ENCODE results near the gene OTX2.

The OTX2 gene

DNA sequence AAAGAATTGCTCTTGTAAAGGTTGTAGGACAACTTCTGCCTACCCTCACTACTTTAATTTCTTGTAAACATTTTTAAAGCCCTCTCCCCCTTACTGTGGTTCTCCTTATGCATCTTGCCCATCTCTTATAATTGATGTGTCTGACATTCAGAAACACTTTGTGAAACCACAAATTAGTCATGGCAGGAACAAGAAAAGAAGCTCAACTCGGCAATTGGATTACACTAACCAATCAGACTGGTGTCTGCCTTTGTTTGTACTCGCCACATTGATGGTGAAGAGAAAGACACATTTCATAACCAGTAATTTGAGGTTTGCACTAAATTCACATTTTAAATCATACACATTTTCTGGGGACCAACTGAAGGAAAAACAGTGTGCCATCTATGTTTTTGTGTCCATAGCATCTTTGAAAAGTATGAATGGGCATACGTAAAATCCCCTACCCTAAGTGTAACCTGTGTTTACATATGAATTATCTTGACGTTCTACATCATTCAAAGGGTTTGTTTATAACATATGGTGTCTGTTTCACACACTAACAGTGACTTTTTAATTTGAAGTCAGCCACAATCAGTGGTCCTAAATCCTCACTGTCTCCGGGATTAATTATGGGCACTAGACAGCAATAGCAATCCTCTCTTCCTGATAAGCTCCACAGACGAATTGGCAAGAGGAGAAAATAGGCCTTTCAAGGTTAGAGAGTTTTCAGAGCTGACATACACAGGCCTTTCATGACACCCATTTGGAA, 49.9 kb downstream of the OTX2 start:
- Histone ChIP-seq H3K9ac (ENCODE audit: low read length in 5 of 5) (no peak overlapping the region), H3K36me3 (ENCODE audit: control insufficient read depth in 5 of 5, insufficient read depth in 5 of 5, low read length in 5 of 5) (no peaks in the 10 kb centered on the region), H3K4me1 (ENCODE audit: control insufficient read depth in 5 of 5, insufficient read depth in 5 of 5, low read length in 5 of 5) (no peaks in the 10 kb centered on the region), H3K9me3 (ENCODE audit: control insufficient read depth in 5 of 5, low read length in 5 of 5) (no peaks in the 10 kb centered on the region), H3K27me3 (ENCODE audit: control insufficient read depth in 5 of 5, insufficient read depth in 4 of 5, low read length in 5 of 5) (no peaks in the 10 kb centered on the region), H3K27ac (ENCODE audit: low read depth, low read length) (no peak overlapping the region), H3K4me3 (ENCODE audit: low read depth in 1 of 5, low read length in 5 of 5) (no peak overlapping the region)

- no peak overlapping the region for H3K4me3 ChIP-seq (ENCODE audit: low read depth in 1 of 5, low read length in 5 of 5)
- no peaks in the 10 kb centered on the region for H3K4me1 ChIP-seq (ENCODE audit: control insufficient read depth in 5 of 5, insufficient read depth in 5 of 5, low read length in 5 of 5)
- H3K27me3 ChIP-seq (ENCODE audit: control insufficient read depth in 5 of 5, insufficient read depth in 4 of 5, low read length in 5 of 5) = no peaks in the 10 kb centered on the region
- H3K27ac ChIP-seq (ENCODE audit: low read depth, low read length) = no peak overlapping the region
- no peaks in the 10 kb centered on the region for H3K36me3 ChIP-seq (ENCODE audit: control insufficient read depth in 5 of 5, insufficient read depth in 5 of 5, low read length in 5 of 5)
- no peak overlapping the region for H3K9ac ChIP-seq (ENCODE audit: low read length in 5 of 5)
- no peaks in the 10 kb centered on the region for H3K9me3 ChIP-seq (ENCODE audit: control insufficient read depth in 5 of 5, low read length in 5 of 5)
Observed at GRCh38 chr14:56759633-56760032, 50.6 kb downstream of the OTX2 start.

DNA sequence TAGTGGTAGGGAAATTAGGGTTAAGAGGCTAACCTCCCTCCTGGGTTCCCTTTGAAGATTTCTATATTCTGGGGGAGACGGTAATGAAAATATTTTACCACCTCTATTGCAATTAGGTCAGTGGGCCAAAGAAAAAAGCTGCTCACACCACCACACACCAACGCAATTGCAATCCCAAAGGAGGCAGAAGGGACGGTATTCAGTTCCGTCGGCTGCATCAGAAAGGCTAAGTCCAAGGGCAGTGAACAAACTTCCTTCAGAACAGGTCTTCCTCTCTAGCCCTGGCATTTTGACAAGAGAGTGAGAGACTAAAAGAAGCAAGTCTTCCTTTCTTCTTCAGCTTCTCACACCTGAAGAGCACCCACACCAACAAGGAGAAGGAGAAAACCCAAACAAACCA, 51.2 kb downstream of the OTX2 start:
- Histone ChIP-seq H3K36me3 (ENCODE audit: control insufficient read depth in 5 of 5, insufficient read depth in 5 of 5, low read length in 5 of 5) (no peaks in the 10 kb centered on the region), H3K27me3 (ENCODE audit: control insufficient read depth in 5 of 5, insufficient read depth in 4 of 5, low read length in 5 of 5) (no peaks in the 10 kb centered on the region), H3K27ac (ENCODE audit: low read depth, low read length) (no peak overlapping the region), H3K4me1 (ENCODE audit: control insufficient read depth in 5 of 5, insufficient read depth in 5 of 5, low read length in 5 of 5) (no peaks in the 10 kb centered on the region), H3K9me3 (ENCODE audit: control insufficient read depth in 5 of 5, low read length in 5 of 5) (no peaks in the 10 kb centered on the region), H3K4me3 (ENCODE audit: low read depth in 1 of 5, low read length in 5 of 5) (no peak overlapping the region), H3K9ac (ENCODE audit: low read length in 5 of 5) (no peak overlapping the region)

DNA sequence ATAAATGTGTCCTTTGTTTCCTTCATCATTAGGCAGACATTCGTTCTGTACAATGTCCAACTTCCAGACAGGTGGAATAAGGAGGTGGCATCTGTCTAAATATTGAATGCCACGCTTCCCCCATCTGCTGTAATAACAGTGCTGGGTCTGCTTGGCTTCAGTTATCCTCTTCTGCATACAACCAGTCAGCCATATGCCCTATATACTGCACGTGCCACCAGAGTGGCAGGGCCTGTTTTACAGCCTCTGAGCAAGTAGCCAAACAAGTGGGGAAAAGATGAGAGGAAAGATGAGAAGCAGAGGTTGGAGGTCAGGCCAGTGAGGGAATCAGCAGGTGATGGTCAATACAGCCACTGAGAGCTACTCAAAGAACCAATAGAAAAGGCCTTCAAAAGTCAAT, 55.4 kb downstream of the OTX2 start:
- H3K4me3 ChIP-seq (ENCODE audit: low read depth in 1 of 5, low read length in 5 of 5) = no peak overlapping the region
- H3K4me1 ChIP-seq (ENCODE audit: control insufficient read depth in 5 of 5, insufficient read depth in 5 of 5, low read length in 5 of 5) = no peaks in the 10 kb centered on the region
- no peak overlapping the region for H3K27ac ChIP-seq (ENCODE audit: low read depth, low read length)
- no peaks in the 10 kb centered on the region for H3K27me3 ChIP-seq (ENCODE audit: control insufficient read depth in 5 of 5, insufficient read depth in 4 of 5, low read length in 5 of 5)
- no peaks in the 10 kb centered on the region for H3K9me3 ChIP-seq (ENCODE audit: control insufficient read depth in 5 of 5, low read length in 5 of 5)
- no peaks in the 10 kb centered on the region for H3K36me3 ChIP-seq (ENCODE audit: control insufficient read depth in 5 of 5, insufficient read depth in 5 of 5, low read length in 5 of 5)
- H3K9ac ChIP-seq (ENCODE audit: low read length in 5 of 5) = no peak overlapping the region

DNA sequence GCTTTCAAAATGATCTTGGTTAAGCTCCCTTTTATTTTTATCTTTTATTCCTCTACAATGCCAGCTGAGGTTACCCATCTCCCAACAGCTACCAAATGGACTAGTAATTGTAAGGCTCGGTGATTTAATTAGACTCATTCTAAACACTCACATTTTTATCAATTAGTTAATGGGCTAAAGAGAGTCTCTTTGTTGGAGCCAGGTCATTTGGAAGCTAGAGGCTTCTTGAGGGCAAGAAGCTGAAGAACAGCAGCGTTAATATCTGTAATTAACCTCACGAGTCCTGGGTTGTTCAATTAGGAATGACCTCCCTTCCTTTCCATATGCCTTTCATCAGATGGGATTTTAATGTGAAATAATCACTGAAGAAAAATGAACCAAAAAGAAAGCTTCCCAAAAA, 56.9 kb downstream of the OTX2 start:
- Histone ChIP-seq H3K27ac (ENCODE audit: low read depth, low read length) (no peak overlapping the region), H3K9ac (ENCODE audit: low read length in 5 of 5) (no peak overlapping the region), H3K4me1 (ENCODE audit: control insufficient read depth in 5 of 5, insufficient read depth in 5 of 5, low read length in 5 of 5) (no peaks in the 10 kb centered on the region), H3K27me3 (ENCODE audit: control insufficient read depth in 5 of 5, insufficient read depth in 4 of 5, low read length in 5 of 5) (peaks cover 0 to 3% (median 0%) of the 10 kb centered on the region in 5 donors), H3K4me3 (ENCODE audit: low read depth in 1 of 5, low read length in 5 of 5) (no peak overlapping the region), H3K9me3 (ENCODE audit: control insufficient read depth in 5 of 5, low read length in 5 of 5) (no peaks in the 10 kb centered on the region), H3K36me3 (ENCODE audit: control insufficient read depth in 5 of 5, insufficient read depth in 5 of 5, low read length in 5 of 5) (no peaks in the 10 kb centered on the region)

DNA sequence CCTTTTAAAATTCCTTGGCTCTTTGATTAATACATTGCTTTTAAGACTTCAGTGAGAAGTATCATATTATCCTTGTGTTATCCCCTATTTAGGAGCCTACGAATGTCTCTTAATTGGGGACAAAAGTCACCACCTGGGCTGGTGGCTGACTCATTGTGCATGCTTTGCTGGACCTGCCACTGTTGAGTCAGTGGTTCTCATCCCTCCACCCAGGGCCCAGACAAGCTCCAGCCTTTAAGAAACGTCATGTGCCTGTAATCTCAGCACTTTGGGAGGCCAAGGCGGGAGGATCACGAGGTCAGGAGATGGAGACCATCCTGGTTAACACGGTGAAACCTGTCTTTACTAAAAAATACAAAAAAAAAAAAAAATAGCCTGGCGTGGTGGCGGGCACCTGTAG, 57.9 kb downstream of the OTX2 start:
- Histone ChIP-seq H3K9ac (ENCODE audit: low read length in 5 of 5) (no peak overlapping the region), H3K36me3 (ENCODE audit: control insufficient read depth in 5 of 5, insufficient read depth in 5 of 5, low read length in 5 of 5) (no peaks in the 10 kb centered on the region), H3K4me3 (ENCODE audit: low read depth in 1 of 5, low read length in 5 of 5) (no peak overlapping the region), H3K27me3 (ENCODE audit: control insufficient read depth in 5 of 5, insufficient read depth in 4 of 5, low read length in 5 of 5) (peaks cover 0 to 3% (median 0%) of the 10 kb centered on the region in 5 donors), H3K27ac (ENCODE audit: low read depth, low read length) (no peak overlapping the region), H3K9me3 (ENCODE audit: control insufficient read depth in 5 of 5, low read length in 5 of 5) (no peaks in the 10 kb centered on the region), H3K4me1 (ENCODE audit: control insufficient read depth in 5 of 5, insufficient read depth in 5 of 5, low read length in 5 of 5) (no peaks in the 10 kb centered on the region)

- H3K36me3 ChIP-seq (ENCODE audit: control insufficient read depth in 5 of 5, insufficient read depth in 5 of 5, low read length in 5 of 5) = no peaks in the 10 kb centered on the region
- H3K4me1 ChIP-seq (ENCODE audit: control insufficient read depth in 5 of 5, insufficient read depth in 5 of 5, low read length in 5 of 5) = no peaks in the 10 kb centered on the region
- H3K9me3 ChIP-seq (ENCODE audit: control insufficient read depth in 5 of 5, low read length in 5 of 5) = no peaks in the 10 kb centered on the region
- H3K27me3 ChIP-seq (ENCODE audit: control insufficient read depth in 5 of 5, insufficient read depth in 4 of 5, low read length in 5 of 5) = peaks cover 0 to 3% (median 0%) of the 10 kb centered on the region in 5 donors
- no peak overlapping the region for H3K9ac ChIP-seq (ENCODE audit: low read length in 5 of 5)
- no peak overlapping the region for H3K27ac ChIP-seq (ENCODE audit: low read depth, low read length)
- no peak overlapping the region for H3K4me3 ChIP-seq (ENCODE audit: low read depth in 1 of 5, low read length in 5 of 5)
Observed at GRCh38 chr14:56751471-56751870, 58.8 kb downstream of the OTX2 start.
